PFSK-1 (cell line): ENCODE data around the gene ZMIZ2.

Experiments
- FOXP2 ChIP-seq: optimal IDR thresholded peaks from 2 replicates; pipeline ENCODE3; 2011; ENCODE audit warnings: borderline replicate concordance, control low read depth, inconsistent platforms; ENCODE audit not compliant: insufficient read depth; ENCODE audit errors: extremely low read length, extremely low read depth
- POLR2AphosphoS5 ChIP-seq: IDR thresholded peaks from 2 replicates; pipeline ENCODE4 v1.6.1; 2012; ENCODE audit warnings: low read depth, mild to moderate bottlenecking, control low read depth, low read length, moderate library complexity
- REST ChIP-seq, 2 experiments: IDR thresholded peaks; 2 replicates each; pipeline versions ENCODE4 v1.6.1 to v1.8.0; 2011 to 2012; ENCODE audit warnings: low read depth in 2 of 2, low read length in 2 of 2, control low read depth in 1 of 2, inconsistent platforms in 1 of 2, mild to moderate bottlenecking in 1 of 2, moderate library complexity in 1 of 2; ENCODE audit not compliant: insufficient read depth in 1 of 2
- SIN3A ChIP-seq: IDR thresholded peaks from 2 replicates; pipeline ENCODE4 v1.6.1; 2012; ENCODE audit warnings: mild to moderate bottlenecking, low read length, moderate library complexity, borderline replicate concordance; ENCODE audit not compliant: insufficient read depth
- TAF1 ChIP-seq: IDR thresholded peaks from 2 replicates; pipeline ENCODE4 v1.6.1; 2012; ENCODE audit warnings: low read length, control low read depth, borderline replicate concordance; ENCODE audit not compliant: insufficient read depth

Gene ZMIZ2

GRCh38 chr7:44783407-44783806 lies 34.8 kb downstream of the ZMIZ2 start:
- TF ChIP-seq SIN3A, result no peak
- TF ChIP-seq POLR2AphosphoS5, result no peak
- no peak for TF ChIP-seq TAF1

GRCh38 chr7:44784364-44784763 lies 35.7 kb downstream of the ZMIZ2 start:
- no peak for TF ChIP-seq REST (IDR thresholded peaks at IDR 0.05; ENCODE audit: insufficient read depth in 1 of 2, low read depth in 2 of 2, low read length in 2 of 2)
- TF ChIP-seq POLR2AphosphoS5, result no peak
- no peak for TF ChIP-seq SIN3A
- no peak for TF ChIP-seq TAF1
- TF ChIP-seq FOXP2, result no peak

- TF ChIP-seq REST (IDR thresholded peaks at IDR 0.05; ENCODE audit: insufficient read depth in 1 of 2, low read depth in 2 of 2, low read length in 2 of 2) (no peak), POLR2AphosphoS5 (no peak), SIN3A (no peak), FOXP2 (no peak), TAF1 (no peak)
Observed at GRCh38 chr7:44787041-44787440, 38.4 kb downstream of the ZMIZ2 start.

- TF ChIP-seq SIN3A (no peak), REST (IDR thresholded peaks at IDR 0.05; ENCODE audit: insufficient read depth in 1 of 2, low read depth in 2 of 2, low read length in 2 of 2) (no peak), FOXP2 (no peak), POLR2AphosphoS5 (no peak), TAF1 (no peak)
Observed at GRCh38 chr7:44787762-44788161, 39.1 kb downstream of the ZMIZ2 start.

GRCh38 chr7:44789990-44790389 lies 41.3 kb downstream of the ZMIZ2 start:
- no peak for TF ChIP-seq TAF1

- TF ChIP-seq SIN3A (no peak), POLR2AphosphoS5 (no peak), REST (IDR thresholded peaks at IDR 0.05; ENCODE audit: insufficient read depth in 1 of 2, low read depth in 2 of 2, low read length in 2 of 2) (0 out of 4 replicates have a peak, but pooled peaks of 1 of the 2 experiments have one; percentile 49), FOXP2 (no peak), TAF1 (no peak)
Observed at GRCh38 chr7:44791278-44792219, 42.9 kb downstream of the ZMIZ2 start.
